GM12865 (cell line): ENCODE measurements around the gene MAP1LC3B2.
A peak's percentile ranks its signal among the peaks of the same experiment; 100 is the strongest.

ENCODE experiments used
- DNase-seq: peaks from one replicate; pipeline ENCODE4 v3.0.0; 2010; ENCODE audit warnings: low read depth
- H3K4me3 ChIP-seq: 2 replicates; pipeline ENCODE4 v1.5.1; 2011; ENCODE audit warnings: mild to moderate bottlenecking, low read depth, low read length, control low read depth
- CTCF ChIP-seq: IDR thresholded peaks from 2 replicates; pipeline ENCODE4 v1.5.1; 2011; ENCODE audit warnings: low read length, control low read depth, low read depth, inconsistent platforms; ENCODE audit not compliant: insufficient read depth; ENCODE audit errors: missing control alignments

The MAP1LC3B2 gene

GRCh38 chr12:116541547-116542344, 17.4 kb upstream of the MAP1LC3B2 start:
- DNase-seq, result no peak
- TF ChIP-seq CTCF, result no peak
- no peak overlapping the region for H3K4me3 ChIP-seq

GRCh38 chr12:116542345-116542956, 16.7 kb upstream of the MAP1LC3B2 start:
- TF ChIP-seq CTCF, result no peak
- DNase-seq, result no peak
- no peak overlapping the region for H3K4me3 ChIP-seq

- no peak for TF ChIP-seq CTCF
- no peak overlapping the region for H3K4me3 ChIP-seq
- no peak for DNase-seq
Observed at GRCh38 chr12:116544656-116545055, 14.5 kb upstream of the MAP1LC3B2 start.

- TF ChIP-seq CTCF, result no peak
- no peak overlapping the region for H3K4me3 ChIP-seq
- DNase-seq, result no peak
Observed at GRCh38 chr12:116545144-116545543, 14.0 kb upstream of the MAP1LC3B2 start.

- TF ChIP-seq CTCF, result no peak
- no peak overlapping the region for H3K4me3 ChIP-seq
- no peak for DNase-seq
Observed at GRCh38 chr12:116545936-116546335, 13.2 kb upstream of the MAP1LC3B2 start.

GRCh38 chr12:116547955-116548501, 11.2 kb upstream of the MAP1LC3B2 start:
- DNase-seq, result peak; percentile 73
- H3K4me3 ChIP-seq, result no peak overlapping the region
- no peak for TF ChIP-seq CTCF
